ENCODE data around the gene FMN2.

DNA sequence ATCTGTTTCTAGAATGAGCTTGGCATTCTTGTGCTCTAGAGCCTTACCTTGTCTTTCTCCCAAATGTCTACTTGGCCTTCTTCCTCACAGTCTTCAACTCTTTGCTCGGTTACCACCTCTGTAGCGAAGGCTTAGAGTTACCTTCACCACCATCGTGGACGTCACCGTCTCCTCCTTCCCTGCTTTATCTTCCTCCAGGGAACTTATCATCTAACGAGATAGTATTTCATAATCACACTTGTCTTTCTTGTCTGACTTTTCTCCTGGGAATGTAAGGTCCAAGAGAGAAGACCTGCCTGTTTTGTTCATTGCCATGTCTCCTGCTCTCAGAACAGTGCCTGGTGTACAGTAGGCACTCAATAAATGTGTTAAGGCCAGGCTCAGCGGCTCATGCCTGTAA lies 404.7 kb downstream of the FMN2 start:
- TF ChIP-seq, protein P1, sequence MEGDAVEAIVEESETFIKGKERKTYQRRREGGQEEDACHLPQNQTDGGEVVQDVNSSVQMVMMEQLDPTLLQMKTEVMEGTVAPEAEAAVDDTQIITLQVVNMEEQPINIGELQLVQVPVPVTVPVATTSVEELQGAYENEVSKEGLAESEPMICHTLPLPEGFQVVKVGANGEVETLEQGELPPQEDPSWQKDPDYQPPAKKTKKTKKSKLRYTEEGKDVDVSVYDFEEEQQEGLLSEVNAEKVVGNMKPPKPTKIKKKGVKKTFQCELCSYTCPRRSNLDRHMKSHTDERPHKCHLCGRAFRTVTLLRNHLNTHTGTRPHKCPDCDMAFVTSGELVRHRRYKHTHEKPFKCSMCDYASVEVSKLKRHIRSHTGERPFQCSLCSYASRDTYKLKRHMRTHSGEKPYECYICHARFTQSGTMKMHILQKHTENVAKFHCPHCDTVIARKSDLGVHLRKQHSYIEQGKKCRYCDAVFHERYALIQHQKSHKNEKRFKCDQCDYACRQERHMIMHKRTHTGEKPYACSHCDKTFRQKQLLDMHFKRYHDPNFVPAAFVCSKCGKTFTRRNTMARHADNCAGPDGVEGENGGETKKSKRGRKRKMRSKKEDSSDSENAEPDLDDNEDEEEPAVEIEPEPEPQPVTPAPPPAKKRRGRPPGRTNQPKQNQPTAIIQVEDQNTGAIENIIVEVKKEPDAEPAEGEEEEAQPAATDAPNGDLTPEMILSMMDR (IDR thresholded peaks at IDR 0.05) = no peak
- TF ChIP-seq POLR2A (IDR thresholded peaks at IDR 0.05) = no peak
